HepG2 (cell line): ENCODE results near the gene ANO1. TPM values are rescaled to one million over a fixed set of nuclear protein-coding genes. Genes with fewer than 3 reads are reported as not detected.
A peak's percentile ranks its signal among the peaks of the same experiment; 100 is the strongest.

Experiments
- ATAC-seq: fragments of 200-7000 bp; cut with Tn5 transposase; 3 replicates; pipeline ENCODE4 v1.9.1; 2020; ENCODE audit warnings: mild to moderate bottlenecking, moderate library complexity
- BruUV-seq: library from RNA; stranded (reverse); fragments of 400-500 nt; replicated peaks from 2 replicates; lab custom pipeline; 2021; lab: Mats Ljungman, UMichigan
- CTCF ChIA-PET: fragments of 300-600 bp; formaldehyde crosslinking; extraction: SDS; loops from one replicate; lab custom pipeline; 2021; ENCODE audit warnings: low total read pairs, inconsistent platforms, low intra/inter-chr PET ratio; lab: Yijun Ruan, JAX
- POLR2A ChIA-PET: fragments of 350-600 bp; sonication (Branson Sonifier 250); formaldehyde crosslinking; loops from one replicate; lab custom pipeline; 2020; ENCODE audit warnings: antibody characterized with exemption, inconsistent platforms; lab: Yijun Ruan, JAX
- DNase-seq: peaks from one replicate; pipeline ENCODE4 v3.0.0-alpha.2; 2015; ENCODE audit warnings: low spot score
- FAIRE-seq: peaks from 3 replicates; lab custom pipeline; 2011; peaks lifted over from hg19 to GRCh38; lab: Jason Lieb, UNC
- H2AFZ ChIP-seq: one replicate; pipeline ENCODE4 v1.6.1; 2011; ENCODE audit warnings: low read length, inconsistent platforms
- H3K27ac ChIP-seq: fragments of 300-600 bp; 3 replicates; pipeline ENCODE4 v1.8.0; 2011; ENCODE audit warnings: mixed run types, mild to moderate bottlenecking, mixed read lengths, low read length, inconsistent platforms; ENCODE audit not compliant: insufficient read depth; ENCODE audit errors: extremely low read length
- H3K27me3 ChIP-seq, 2 experiments: fragments of 200-600 bp in 1 of 2; 2 replicates in 1 of 2; 3 replicates in 1 of 2; pipeline versions ENCODE4 v1.6.0 to v1.8.0; 2011; ENCODE audit warnings: low read length in 2 of 2, mild to moderate bottlenecking in 2 of 2, moderate library complexity in 2 of 2, inconsistent platforms in 1 of 2; ENCODE audit not compliant: insufficient read depth in 2 of 2, control insufficient read depth in 1 of 2
- H3K36me3 ChIP-seq, 2 experiments: fragments of 200-600 bp in 1 of 2; replicated peaks in 1 of 2; 2 replicates in 1 of 2; 3 replicates in 1 of 2; pipeline versions ENCODE4 v1.5.1 to v1.8.0; 2011; ENCODE audit warnings: low read length in 2 of 2, inconsistent platforms in 1 of 2; ENCODE audit not compliant: insufficient read depth in 2 of 2, control insufficient read depth in 1 of 2
- H3K4me1 ChIP-seq: 2 replicates; pipeline ENCODE4 v1.5.1; 2012; ENCODE audit warnings: low read length, inconsistent platforms; ENCODE audit not compliant: insufficient read depth
- H3K4me2 ChIP-seq: 2 replicates; pipeline ENCODE4 v1.6.0; 2011; ENCODE audit warnings: low read depth, low read length, inconsistent platforms
- H3K4me3 ChIP-seq, 3 experiments: fragments of 200-600 bp in 1 of 3; sonication (generic), shearing (Covaris generic) in 1 of 3; replicated peaks in 1 of 3; 2 replicates each; pipeline ENCODE4 v1.5.1; 2011 to 2016; ENCODE audit warnings: low read length in 3 of 3, inconsistent platforms in 2 of 3, low read depth in 2 of 3, mild to moderate bottlenecking in 2 of 3, control low read depth in 1 of 3, mixed read lengths in 1 of 3; ENCODE audit not compliant: insufficient read depth in 1 of 3
- H3K79me2 ChIP-seq: one replicate; pipeline ENCODE4 v1.6.1; 2011; ENCODE audit warnings: low read length, inconsistent platforms; ENCODE audit not compliant: insufficient read depth
- H3K9ac ChIP-seq: 2 replicates; pipeline ENCODE4 v1.6.0; 2011; ENCODE audit warnings: mild to moderate bottlenecking, low read depth, low read length, inconsistent platforms; ENCODE audit not compliant: insufficient read depth
- H3K9me3 ChIP-seq: 2 replicates; pipeline ENCODE4 v1.5.1; 2012; ENCODE audit warnings: mild to moderate bottlenecking, low read length
- H4K20me1 ChIP-seq: 2 replicates; pipeline ENCODE4 v1.6.0; 2011; ENCODE audit warnings: inconsistent platforms, mild to moderate bottlenecking, low read length, moderate library complexity; ENCODE audit not compliant: insufficient read depth
- ARNT2 ChIP-seq: sonication (generic); formaldehyde crosslinking; IDR thresholded peaks from 2 replicates; pipeline ENCODE4 v1.8.0; 2022; ENCODE audit warnings: mild to moderate bottlenecking, low read depth, missing genetic modification reagents, moderate library complexity
- WGBS: methylation state at CpG from one replicate; pipeline ENCODE4 v1.1.6; 2017; ENCODE audit warnings: low lambda C conversion rate; 5-methylcytosine and 5-hydroxymethylcytosine counted together
- in situ Hi-C: cut with HindIII; loops from 2 replicates; pipeline ENCODE4 v1.10.0; 2017; ENCODE audit warnings: low pct_unique_long_range_greater_than_20kb; ENCODE audit not compliant: extremely low pct_ligation_motif_present
- intact Hi-C: fragments of 100-400 bp; cut with micrococcal nuclease; formaldehyde crosslinking; loops from one replicate; pipeline ENCODE4 v1.10.0; 2022; ENCODE audit not compliant: unreplicated experiment
- polyA plus RNA-seq, 8 experiments: library from polyadenylated mRNA; depleted of rRNA in 3 of 8; stranded (reverse) in 7 of 8; unstranded in 1 of 8; fragments of >200 nt; fragmentation: Illumina TruSeq in 4 of 8; extraction: Trizol in 4 of 8; gene quantifications; 2 replicates each; pipeline versions ENCODE4 v1.2.1 to v1.2.3, GENCODE V29; 2011 to 2016; ENCODE audit warnings: low read depth in 4 of 8, missing spikeins in 1 of 8, mixed read lengths in 1 of 8; ENCODE audit not compliant: insufficient read depth in 1 of 8
- total RNA-seq, 5 experiments: library from RNA; depleted of rRNA; stranded (reverse); fragments of >200 nt; fragmentation: Illumina TruSeq; extraction: Trizol; gene quantifications; 2 replicates each; pipeline ENCODE4 v1.2.3, GENCODE V29; 2016; ENCODE audit warnings: low read depth in 1 of 5
- TF ChIP-seq, protein P1 (sequence below): sonication (generic); formaldehyde crosslinking; IDR thresholded peaks from 2 replicates; pipeline ENCODE4 v1.4.0; 2020; ENCODE audit warnings: missing genetic modification reagents
- TF ChIP-seq, protein P2 (sequence below): sonication (generic); formaldehyde crosslinking; IDR thresholded peaks from 2 replicates; pipeline ENCODE4 v1.5.0; 2020; ENCODE audit warnings: mild to moderate bottlenecking, missing genetic modification reagents
- TF ChIP-seq, protein P3 (sequence below): sonication (generic); formaldehyde crosslinking; IDR thresholded peaks from 2 replicates; pipeline ENCODE4 v1.4.0; 2020; ENCODE audit warnings: missing genetic modification reagents

ANO1 gene
- total and polyA plus RNA-seq, 2 of the 13 experiments (the other 11 are each of a cell fraction or from before 2014, with no cell fraction given) = not detected

DNA sequence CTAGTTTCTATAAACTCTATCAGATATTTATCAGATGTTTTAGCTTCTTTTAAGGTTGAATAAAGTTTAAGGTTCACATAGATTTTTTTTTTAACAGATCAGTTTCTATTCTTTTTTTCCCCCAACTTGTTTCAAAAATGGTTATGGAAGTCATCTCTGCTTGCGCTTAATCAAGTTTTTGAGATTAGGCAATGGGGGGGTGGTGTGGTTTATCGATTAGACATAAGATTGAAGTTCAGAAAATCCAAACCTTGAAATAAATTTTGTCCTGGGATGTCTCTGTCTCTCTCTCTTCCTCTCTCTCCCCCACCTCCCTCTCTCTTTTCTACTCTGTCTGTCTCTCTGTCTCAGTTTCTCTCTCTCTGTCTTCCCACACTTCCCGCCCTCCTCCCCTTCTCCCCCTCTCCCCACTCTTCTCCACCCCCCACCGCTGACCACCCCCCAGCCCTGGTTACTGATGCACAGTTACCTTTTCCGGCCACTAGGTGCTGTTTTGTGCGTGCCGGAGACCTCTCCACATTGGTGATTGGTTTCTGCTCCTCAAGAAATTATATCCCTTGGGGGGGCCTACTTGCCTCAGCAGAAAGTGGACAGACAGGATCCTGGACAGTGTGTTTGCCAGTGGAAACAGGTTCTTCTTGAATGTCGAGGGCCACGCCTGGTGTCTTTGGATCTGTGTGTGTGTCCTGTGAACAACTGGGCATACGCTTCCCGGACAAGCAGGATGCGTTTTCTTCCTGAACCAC, 29.7 kb upstream of the ANO1 start:
- Histone ChIP-seq H3K27ac (no peak overlapping the region), H3K9me3 (no peaks in the 10 kb centered on the region), H3K9ac (no peak overlapping the region), H4K20me1 (no peaks in the 10 kb centered on the region), H2AFZ (no peak overlapping the region), H3K4me2 (no peak overlapping the region), H3K27me3 (no peaks in the 10 kb centered on the region), H3K4me1 (no peaks in the 10 kb centered on the region), H3K36me3 (no peaks in the 10 kb centered on the region), H3K4me3 (no peak overlapping the region), H3K79me2 (no peaks in the 10 kb centered on the region)
- no peak for TF ChIP-seq ARNT2 (CRISPR knock-in tag)
- TF ChIP-seq, protein P1, sequence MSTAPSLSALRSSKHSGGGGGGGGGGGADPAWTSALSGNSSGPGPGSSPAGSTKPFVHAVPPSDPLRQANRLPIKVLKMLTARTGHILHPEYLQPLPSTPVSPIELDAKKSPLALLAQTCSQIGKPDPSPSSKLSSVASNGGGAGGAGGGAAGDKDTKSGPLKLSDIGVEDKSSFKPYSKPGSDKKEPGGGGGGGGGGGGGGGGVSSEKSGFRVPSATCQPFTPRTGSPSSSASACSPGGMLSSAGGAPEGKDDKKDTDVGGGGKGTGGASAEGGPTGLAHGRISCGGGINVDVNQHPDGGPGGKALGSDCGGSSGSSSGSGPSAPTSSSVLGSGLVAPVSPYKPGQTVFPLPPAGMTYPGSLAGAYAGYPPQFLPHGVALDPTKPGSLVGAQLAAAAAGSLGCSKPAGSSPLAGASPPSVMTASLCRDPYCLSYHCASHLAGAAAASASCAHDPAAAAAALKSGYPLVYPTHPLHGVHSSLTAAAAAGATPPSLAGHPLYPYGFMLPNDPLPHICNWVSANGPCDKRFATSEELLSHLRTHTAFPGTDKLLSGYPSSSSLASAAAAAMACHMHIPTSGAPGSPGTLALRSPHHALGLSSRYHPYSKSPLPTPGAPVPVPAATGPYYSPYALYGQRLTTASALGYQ (CRISPR knock-in tag) = no peak
- TF ChIP-seq, protein P2, sequence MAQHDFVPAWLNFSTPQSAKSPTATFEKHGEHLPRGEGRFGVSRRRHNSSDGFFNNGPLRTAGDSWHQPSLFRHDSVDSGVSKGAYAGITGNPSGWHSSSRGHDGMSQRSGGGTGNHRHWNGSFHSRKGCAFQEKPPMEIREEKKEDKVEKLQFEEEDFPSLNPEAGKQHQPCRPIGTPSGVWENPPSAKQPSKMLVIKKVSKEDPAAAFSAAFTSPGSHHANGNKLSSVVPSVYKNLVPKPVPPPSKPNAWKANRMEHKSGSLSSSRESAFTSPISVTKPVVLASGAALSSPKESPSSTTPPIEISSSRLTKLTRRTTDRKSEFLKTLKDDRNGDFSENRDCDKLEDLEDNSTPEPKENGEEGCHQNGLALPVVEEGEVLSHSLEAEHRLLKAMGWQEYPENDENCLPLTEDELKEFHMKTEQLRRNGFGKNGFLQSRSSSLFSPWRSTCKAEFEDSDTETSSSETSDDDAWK (CRISPR knock-in tag) = no peak
- TF ChIP-seq, protein P3, sequence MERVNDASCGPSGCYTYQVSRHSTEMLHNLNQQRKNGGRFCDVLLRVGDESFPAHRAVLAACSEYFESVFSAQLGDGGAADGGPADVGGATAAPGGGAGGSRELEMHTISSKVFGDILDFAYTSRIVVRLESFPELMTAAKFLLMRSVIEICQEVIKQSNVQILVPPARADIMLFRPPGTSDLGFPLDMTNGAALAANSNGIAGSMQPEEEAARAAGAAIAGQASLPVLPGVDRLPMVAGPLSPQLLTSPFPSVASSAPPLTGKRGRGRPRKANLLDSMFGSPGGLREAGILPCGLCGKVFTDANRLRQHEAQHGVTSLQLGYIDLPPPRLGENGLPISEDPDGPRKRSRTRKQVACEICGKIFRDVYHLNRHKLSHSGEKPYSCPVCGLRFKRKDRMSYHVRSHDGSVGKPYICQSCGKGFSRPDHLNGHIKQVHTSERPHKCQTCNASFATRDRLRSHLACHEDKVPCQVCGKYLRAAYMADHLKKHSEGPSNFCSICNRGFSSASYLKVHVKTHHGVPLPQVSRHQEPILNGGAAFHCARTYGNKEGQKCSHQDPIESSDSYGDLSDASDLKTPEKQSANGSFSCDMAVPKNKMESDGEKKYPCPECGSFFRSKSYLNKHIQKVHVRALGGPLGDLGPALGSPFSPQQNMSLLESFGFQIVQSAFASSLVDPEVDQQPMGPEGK = peak; percentile 78
- no peak for DNase-seq
- intact Hi-C loops (no loop called here), in situ Hi-C loops (no loop called here)
- no peak for FAIRE-seq
- ChIA-PET POLR2A (no interaction called here), CTCF (no interaction called here)
- ATAC-seq = peak; percentile 64
- BruUV-seq = no TSS peak
- WGBS = 37% methylated on average over 11 of the region's 12 CpGs
